HUES6 (cell line): ENCODE measurements around the gene ZFAND5.

Experiments
- H3K27ac ChIP-seq: 2 replicates; pipeline ENCODE4 v1.7.0; 2013; ENCODE audit warnings: low read depth, mild to moderate bottlenecking, low read length, inconsistent platforms
- H3K27me3 ChIP-seq: 2 replicates; pipeline ENCODE4 v1.6.1; 2013; ENCODE audit warnings: low read length; ENCODE audit not compliant: control insufficient read depth, insufficient read depth
- H3K36me3 ChIP-seq: 2 replicates; pipeline ENCODE4 v1.6.1; 2013; ENCODE audit warnings: low read length; ENCODE audit not compliant: control insufficient read depth, insufficient read depth
- H3K4me1 ChIP-seq: 2 replicates; pipeline ENCODE4 v1.6.1; 2013; ENCODE audit warnings: low read length; ENCODE audit not compliant: control insufficient read depth, insufficient read depth
- H3K4me3 ChIP-seq: 2 replicates; pipeline ENCODE4 v1.5.1; 2013; ENCODE audit warnings: low read depth, low read length
- H3K9ac ChIP-seq: one replicate; pipeline ENCODE4 v1.6.1; 2013; ENCODE audit warnings: mild to moderate bottlenecking, low read length
- H3K9me3 ChIP-seq: 2 replicates; pipeline ENCODE4 v1.6.1; 2013; ENCODE audit warnings: low read depth, low read length; ENCODE audit not compliant: control insufficient read depth, insufficient read depth

The ZFAND5 gene

DNA sequence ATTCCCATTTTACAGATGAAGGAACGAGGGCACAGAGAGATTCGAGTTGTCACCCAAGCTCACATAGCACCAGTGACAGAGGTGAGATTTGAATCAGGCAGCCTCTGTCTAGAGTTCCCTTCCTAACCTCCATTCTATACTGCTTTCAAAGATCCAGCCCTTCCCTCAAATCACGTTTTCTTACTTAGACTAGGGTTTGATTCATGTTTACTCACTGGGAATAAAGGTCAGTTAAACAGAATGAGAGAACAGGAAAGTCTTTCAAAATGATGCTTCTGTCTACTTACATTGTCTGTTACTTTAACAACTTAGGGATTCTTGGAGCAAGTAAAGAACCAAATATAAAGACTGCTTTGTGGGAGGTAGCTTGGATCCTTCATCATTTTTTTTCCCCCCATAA, 40.0 kb downstream of the ZFAND5 start:
- Histone ChIP-seq H3K9me3 (peaks cover 24% of the 10 kb centered on the region), H3K4me3 (no peak overlapping the region), H3K27me3 (no peaks in the 10 kb centered on the region), H3K4me1 (no peaks in the 10 kb centered on the region), H3K9ac (no peak overlapping the region), H3K27ac (no peak overlapping the region), H3K36me3 (no peaks in the 10 kb centered on the region)

- H3K36me3 ChIP-seq = no peaks in the 10 kb centered on the region
- H3K4me3 ChIP-seq = no peak overlapping the region
- peaks cover 24% of the 10 kb centered on the region for H3K9me3 ChIP-seq
- H3K9ac ChIP-seq = no peak overlapping the region
- no peak overlapping the region for H3K27ac ChIP-seq
- no peaks in the 10 kb centered on the region for H3K4me1 ChIP-seq
- H3K27me3 ChIP-seq = no peaks in the 10 kb centered on the region
Observed at GRCh38 chr9:72322678-72323077, 42.3 kb downstream of the ZFAND5 start.

DNA sequence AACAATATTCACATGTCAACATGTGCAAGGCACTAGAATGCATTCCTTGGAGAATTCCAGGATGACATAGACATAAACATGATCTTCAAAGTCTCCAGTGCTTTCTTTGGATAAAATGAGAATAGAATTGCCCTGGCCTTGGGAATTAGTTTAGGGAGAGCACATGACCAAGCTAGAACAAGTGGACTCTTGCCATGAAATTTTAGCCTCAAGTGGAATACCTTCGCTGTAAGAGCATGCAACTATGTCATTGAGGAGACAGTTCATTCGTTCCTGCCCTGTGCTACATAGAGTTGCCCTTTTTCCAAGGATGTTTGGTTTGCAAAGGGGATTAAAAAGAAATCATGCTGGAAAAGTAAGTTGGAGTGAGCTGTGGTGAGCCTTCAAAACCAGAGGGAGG, 42.7 kb downstream of the ZFAND5 start:
- Histone ChIP-seq H3K36me3 (no peaks in the 10 kb centered on the region), H3K9me3 (peaks cover 24% of the 10 kb centered on the region), H3K4me3 (no peak overlapping the region), H3K27ac (no peak overlapping the region), H3K27me3 (no peaks in the 10 kb centered on the region), H3K4me1 (no peaks in the 10 kb centered on the region), H3K9ac (no peak overlapping the region)

- H3K27ac ChIP-seq = no peak overlapping the region
- H3K27me3 ChIP-seq = no peaks in the 10 kb centered on the region
- no peaks in the 10 kb centered on the region for H3K9me3 ChIP-seq
- H3K9ac ChIP-seq = no peak overlapping the region
- H3K4me1 ChIP-seq = peaks cover 23% of the 10 kb centered on the region
- H3K4me3 ChIP-seq = no peak overlapping the region
- H3K36me3 ChIP-seq = no peaks in the 10 kb centered on the region
Observed at GRCh38 chr9:72315510-72316311, 49.3 kb downstream of the ZFAND5 start.

GRCh38 chr9:72315089-72315509, 49.9 kb downstream of the ZFAND5 start:
- Histone ChIP-seq H3K27me3 (no peaks in the 10 kb centered on the region), H3K9ac (no peak overlapping the region), H3K27ac (no peak overlapping the region), H3K4me1 (peaks cover 23% of the 10 kb centered on the region), H3K36me3 (no peaks in the 10 kb centered on the region), H3K9me3 (no peaks in the 10 kb centered on the region), H3K4me3 (no peak overlapping the region)

DNA sequence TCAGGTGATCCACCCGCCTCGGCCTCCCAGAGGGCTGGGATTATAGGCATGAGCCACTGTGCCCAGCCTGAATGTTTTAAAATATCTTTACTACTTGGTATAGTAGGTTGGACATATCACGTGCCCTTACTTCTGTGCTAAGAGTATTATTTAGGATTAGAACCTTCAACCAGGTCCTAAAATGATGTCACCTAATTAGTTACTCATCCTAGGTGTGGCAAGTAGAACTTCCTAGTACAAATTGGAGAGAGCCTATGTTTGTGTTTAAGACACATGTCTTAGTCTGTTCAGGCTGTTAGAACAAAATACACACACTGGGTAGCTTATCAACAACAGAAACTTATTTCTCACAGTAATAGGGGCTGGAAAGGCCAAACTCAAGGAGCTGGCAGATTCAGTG, 51.5 kb downstream of the ZFAND5 start:
- Histone ChIP-seq H3K27ac (no peak overlapping the region), H3K36me3 (no peaks in the 10 kb centered on the region), H3K9me3 (no peaks in the 10 kb centered on the region), H3K9ac (no peak overlapping the region), H3K27me3 (no peaks in the 10 kb centered on the region), H3K4me3 (no peak overlapping the region), H3K4me1 (peaks cover 23% of the 10 kb centered on the region)

GRCh38 chr9:72312386-72312987, 52.5 kb downstream of the ZFAND5 start:
- H3K9me3 ChIP-seq = no peaks in the 10 kb centered on the region
- no peak overlapping the region for H3K9ac ChIP-seq
- no peak overlapping the region for H3K27ac ChIP-seq
- no peak overlapping the region for H3K4me3 ChIP-seq
- no peaks in the 10 kb centered on the region for H3K27me3 ChIP-seq
- peaks cover 23% of the 10 kb centered on the region for H3K4me1 ChIP-seq
- H3K36me3 ChIP-seq = no peaks in the 10 kb centered on the region

- no peaks in the 10 kb centered on the region for H3K27me3 ChIP-seq
- no peaks in the 10 kb centered on the region for H3K36me3 ChIP-seq
- H3K27ac ChIP-seq = no peak overlapping the region
- H3K4me3 ChIP-seq = no peak overlapping the region
- H3K9ac ChIP-seq = no peak overlapping the region
- H3K4me1 ChIP-seq = peaks cover 2% of the 10 kb centered on the region; the same call in 1 of the 2 replicates
- H3K9me3 ChIP-seq = no peaks in the 10 kb centered on the region
Observed at GRCh38 chr9:72309364-72310133, 55.5 kb downstream of the ZFAND5 start.

DNA sequence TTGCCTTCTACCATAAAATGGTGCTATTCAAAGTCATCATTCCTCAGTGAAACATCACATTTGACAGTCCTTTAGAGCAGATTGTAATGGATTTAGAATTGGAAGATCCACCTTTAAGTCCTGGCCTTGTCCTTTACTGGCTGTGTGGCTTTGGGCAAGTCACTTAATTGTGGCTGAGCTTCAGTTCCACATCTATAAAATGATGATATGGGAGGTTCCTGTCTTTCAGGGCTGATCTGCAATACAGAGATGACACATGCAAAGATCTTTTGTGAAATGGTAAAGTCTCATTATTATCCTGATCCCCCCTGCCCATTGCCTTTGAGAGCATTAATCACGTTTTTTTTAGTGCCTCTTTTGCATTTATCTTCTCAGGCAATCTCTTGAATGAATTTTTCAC, 58.2 kb downstream of the ZFAND5 start:
- H3K36me3 ChIP-seq = no peaks in the 10 kb centered on the region
- H3K9me3 ChIP-seq = no peaks in the 10 kb centered on the region
- H3K27me3 ChIP-seq = no peaks in the 10 kb centered on the region
- H3K27ac ChIP-seq = no peak overlapping the region
- H3K4me3 ChIP-seq = no peak overlapping the region
- no peak overlapping the region for H3K9ac ChIP-seq
- no peaks in the 10 kb centered on the region; the same call in 1 of the 2 replicates for H3K4me1 ChIP-seq

DNA sequence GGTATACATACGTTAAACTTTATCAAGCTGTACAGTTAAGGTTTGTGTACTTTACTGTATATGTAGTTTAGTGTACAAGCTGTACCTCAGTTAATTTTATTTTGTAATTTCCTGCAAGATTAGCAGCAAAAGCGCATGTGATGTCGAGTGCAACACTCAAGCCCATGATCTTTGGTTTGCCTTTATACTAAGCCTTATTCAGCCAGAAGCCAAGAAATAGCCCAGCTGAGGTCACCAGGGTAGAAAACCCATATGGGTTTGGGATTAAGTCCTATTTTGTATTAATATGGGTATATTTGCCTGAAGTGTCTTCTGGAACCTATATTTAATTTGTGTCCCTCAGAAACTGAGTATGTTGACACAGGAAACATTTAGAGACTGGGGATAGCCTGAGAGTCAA, 59.3 kb downstream of the ZFAND5 start:
- Histone ChIP-seq H3K4me1 (no peaks in the 10 kb centered on the region; the same call in 1 of the 2 replicates), H3K9me3 (no peaks in the 10 kb centered on the region), H3K9ac (no peak overlapping the region), H3K27me3 (no peaks in the 10 kb centered on the region), H3K36me3 (no peaks in the 10 kb centered on the region), H3K27ac (no peak overlapping the region), H3K4me3 (no peak overlapping the region)

DNA sequence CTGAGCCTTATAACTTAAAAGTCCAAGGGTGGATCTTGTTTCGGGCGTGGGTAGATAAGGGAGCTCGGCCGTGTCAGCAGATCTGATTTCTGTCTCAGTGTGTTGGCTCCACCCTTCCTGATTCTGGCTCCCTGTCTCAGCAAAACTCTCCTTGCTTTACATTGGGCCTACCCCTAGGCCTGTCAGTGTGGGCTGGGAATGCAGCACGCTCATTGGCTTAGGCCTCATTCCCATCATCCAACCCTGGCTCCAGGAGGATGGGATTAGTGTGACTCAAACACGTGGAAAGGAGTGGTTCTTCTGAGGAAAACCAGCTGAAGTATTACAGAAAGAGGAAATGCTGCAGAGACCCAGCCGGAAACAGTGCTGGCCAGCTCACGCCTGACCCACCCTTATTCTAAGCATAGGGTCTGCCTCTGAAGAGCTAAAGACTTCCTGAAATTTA, 59.9 kb downstream of the ZFAND5 start:
- H3K27me3 ChIP-seq = no peaks in the 10 kb centered on the region

More for the DNA sequence above, 59.9 kb downstream of the ZFAND5 start:
- H3K36me3 ChIP-seq = no peaks in the 10 kb centered on the region
- no peak overlapping the region for H3K4me3 ChIP-seq
- no peaks in the 10 kb centered on the region for H3K9me3 ChIP-seq
- H3K27ac ChIP-seq = no peak overlapping the region
- no peaks in the 10 kb centered on the region; the same call in 1 of the 2 replicates for H3K4me1 ChIP-seq
- no peak overlapping the region for H3K9ac ChIP-seq
